ENCODE measurements around the gene TREML2.

DNA sequence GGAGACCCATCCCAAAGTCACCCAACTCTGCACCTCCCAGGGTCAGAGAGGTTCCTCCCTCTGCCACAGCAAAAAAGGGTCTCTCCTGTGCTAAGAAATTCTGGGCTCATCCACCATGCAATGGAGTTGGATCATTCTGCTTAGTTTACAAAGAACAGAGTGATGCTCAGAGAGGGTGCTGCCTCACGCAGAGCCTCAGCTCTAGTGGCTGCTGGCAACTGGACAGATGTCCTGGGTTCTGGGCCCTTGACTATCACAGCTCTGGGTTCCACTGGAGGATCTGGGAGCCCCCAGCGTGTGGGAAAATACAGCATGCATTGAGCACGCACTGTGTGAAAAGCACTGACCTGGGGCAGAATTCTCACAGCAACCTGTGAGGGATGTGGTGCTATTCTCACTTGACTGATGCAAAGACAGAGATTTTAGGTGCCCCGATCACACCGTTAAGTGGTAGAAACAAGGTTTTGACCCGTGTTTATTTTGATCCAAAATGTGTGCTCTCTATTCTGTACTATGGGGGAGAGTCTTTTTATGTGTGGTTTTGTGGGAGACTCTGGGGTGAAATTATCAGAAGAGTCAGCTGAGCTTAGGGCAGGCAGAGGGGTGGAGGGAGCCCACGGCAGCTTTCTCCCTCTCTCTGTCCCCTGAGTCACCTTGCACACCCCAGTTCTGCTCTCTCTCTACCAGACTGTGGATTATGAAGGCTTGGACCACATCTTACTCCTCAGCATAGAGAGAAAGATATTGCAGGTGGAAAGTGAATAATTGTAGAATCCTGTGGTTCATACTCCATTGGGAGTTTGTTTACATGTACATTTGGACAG lies 47.1 kb upstream of the TREML2 start:
- TF ChIP-seq SUZ12 (IDR thresholded peaks at IDR 0.05), result no peak
- no peak for TF ChIP-seq FOXM1 (IDR thresholded peaks at IDR 0.05; ENCODE audit: borderline replicate concordance)
- TF ChIP-seq TARDBP (IDR thresholded peaks at IDR 0.05), result no peak
